Right ventricle myocardium inferior (tissue), 1 donor: ENCODE measurements around the gene RACGAP1. TPM values are rescaled to one million over a fixed set of nuclear protein-coding genes. Genes with fewer than 3 reads are reported as not detected.
A peak's percentile ranks its signal among the peaks of the same experiment; 100 is the strongest.
"Not testable (repeated sequence)": the region's sequence is repeated elsewhere in the genome, so short reads cannot be mapped to it uniquely, and the experiment has no call there.

Experiments
- ATAC-seq: fragments of 200-7000 bp; cut with Tn5 transposase; one replicate; pipeline ENCODE4 v1.9.1; 2020; ENCODE audit warnings: mild to moderate bottlenecking, moderate library complexity
- DNase-seq: peaks from one replicate; pipeline ENCODE4 v3.0.0; 2021; ENCODE audit errors: missing footprints
- intact Hi-C: fragments of 100-400 bp; cut with DNase I; formaldehyde crosslinking; loops from one replicate; pipeline ENCODE4 v1.11.0; 2022
- total RNA-seq: library from RNA; stranded (reverse); fragmentation: NEBNext Ultra II Directional; extraction: Animal tissue kit (Norgen Biotek cat#: 25700); gene quantifications from one replicate; pipeline ENCODE4 v1.2.1, GENCODE V29; 2021
- donor health status: DM: no; HTN: yes; CAD: no; lungs with severe emphysema.

The RACGAP1 gene
- total RNA-seq, 1 donor from 2014 or later: 7.3 TPM

GRCh38 chr12:50013361-50014147, 11.7 kb downstream of the RACGAP1 start:
- no peak for ATAC-seq
- intact Hi-C loops: no loop called here
- no peak for DNase-seq

GRCh38 chr12:50006754-50007442, 18.4 kb downstream of the RACGAP1 start:
- intact Hi-C loops: no loop called here
- DNase-seq (no peak), ATAC-seq (no peak)

- DNase-seq (no peak), ATAC-seq (no peak)
- intact Hi-C loops: no loop called here
These were observed 19.0 kb downstream of the RACGAP1 start for GRCh38 chr12:50006280-50006679.

GRCh38 chr12:50005175-50005574, 20.1 kb downstream of the RACGAP1 start:
- intact Hi-C loops: no loop called here
- no peak for DNase-seq
- ATAC-seq: no peak

GRCh38 chr12:50004696-50005095, 20.6 kb downstream of the RACGAP1 start:
- intact Hi-C loops: no loop called here
- DNase-seq: no peak
- no peak for ATAC-seq

GRCh38 chr12:50003595-50003994, 21.7 kb downstream of the RACGAP1 start:
- intact Hi-C loops: no loop called here
- no peak for ATAC-seq
- DNase-seq: no peak

GRCh38 chr12:49998453-49998852, 26.8 kb downstream of the RACGAP1 start:
- ATAC-seq: no peak
- intact Hi-C loops: no loop called here

GRCh38 chr12:49990273-49990672, 35.0 kb downstream of the RACGAP1 start:
- intact Hi-C loops: no loop called here
- ATAC-seq (no peak), DNase-seq (no peak)

More at GRCh38 chr12:49998453-49998852, 26.8 kb downstream of the RACGAP1 start:
- DNase-seq: no peak

- ATAC-seq, DNase-seq, intact Hi-C loops: not testable (repeated sequence)
These were observed 35.9 kb downstream of the RACGAP1 start for GRCh38 chr12:49989400-49989799.

GRCh38 chr12:49987625-49988303, 37.5 kb downstream of the RACGAP1 start:
- peak; percentile 36 for ATAC-seq
- DNase-seq: no peak
- intact Hi-C loops: no loop called here

- DNase-seq, intact Hi-C loops, ATAC-seq: not testable (repeated sequence)
These were observed 38.8 kb downstream of the RACGAP1 start for GRCh38 chr12:49986476-49986875.

- DNase-seq (no peak), ATAC-seq (no peak)
- intact Hi-C loops: no loop called here
These were observed 39.3 kb downstream of the RACGAP1 start for GRCh38 chr12:49985981-49986380.

- intact Hi-C loops: no loop called here
- ATAC-seq: no peak
- DNase-seq: no peak
These were observed 40.6 kb downstream of the RACGAP1 start for GRCh38 chr12:49984476-49985359.

GRCh38 chr12:49983892-49984291, 41.4 kb downstream of the RACGAP1 start:
- intact Hi-C loops: no loop called here
- DNase-seq: no peak
- peak; percentile 77 for ATAC-seq

GRCh38 chr12:49982246-49983087, 42.8 kb downstream of the RACGAP1 start:
- no peak for DNase-seq
- no peak for ATAC-seq
- intact Hi-C loops: no loop called here

- intact Hi-C loops: no loop called here
- no peak for DNase-seq
- ATAC-seq: no peak
These were observed 44.6 kb downstream of the RACGAP1 start for GRCh38 chr12:49980501-49981349.

- no peak for DNase-seq
- intact Hi-C loops: no loop called here
- no peak for ATAC-seq
These were observed 45.5 kb downstream of the RACGAP1 start for GRCh38 chr12:49979791-49980190.
